Epidermal melanocyte (primary cell): ENCODE results near the gene RABGAP1L.
"Not testable (repeated sequence)": the region's sequence is repeated elsewhere in the genome, so short reads cannot be mapped to it uniquely, and the experiment has no call there.

Experiments
- DNase-seq: peaks from one replicate; pipeline ENCODE4 v3.0.0; 2011; ENCODE audit warnings: low spot score; ENCODE audit not compliant: insufficient read length

RABGAP1L gene

GRCh38 chr1:174289644-174290310 lies 130.5 kb downstream of the RABGAP1L start:
- DNase-seq = no peak

- no peak for DNase-seq
These were observed 131.7 kb downstream of the RABGAP1L start for GRCh38 chr1:174291059-174291458.

- no peak for DNase-seq
These were observed 137.0 kb downstream of the RABGAP1L start for GRCh38 chr1:174296309-174296708.

DNA sequence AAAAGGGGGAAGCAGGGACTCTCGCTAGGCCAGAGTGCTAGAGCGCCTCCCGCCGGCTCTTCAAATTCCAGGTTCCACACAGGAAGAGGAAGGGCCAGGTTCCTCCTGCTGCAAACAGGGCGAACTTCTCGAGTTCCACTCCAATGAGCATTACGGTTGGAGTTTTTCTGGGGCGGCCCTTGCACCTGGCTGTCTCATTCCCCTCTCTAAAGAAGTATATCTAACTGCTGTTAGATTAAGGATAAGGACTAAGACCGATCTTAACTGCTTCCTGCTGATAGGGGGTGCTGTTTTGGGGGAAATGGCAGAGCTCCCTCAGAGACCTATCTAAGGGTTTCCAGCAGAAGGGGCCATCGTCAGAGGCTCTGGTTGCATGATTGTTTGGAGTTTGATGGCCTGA lies 138.0 kb downstream of the RABGAP1L start:
- no peak for DNase-seq

DNA sequence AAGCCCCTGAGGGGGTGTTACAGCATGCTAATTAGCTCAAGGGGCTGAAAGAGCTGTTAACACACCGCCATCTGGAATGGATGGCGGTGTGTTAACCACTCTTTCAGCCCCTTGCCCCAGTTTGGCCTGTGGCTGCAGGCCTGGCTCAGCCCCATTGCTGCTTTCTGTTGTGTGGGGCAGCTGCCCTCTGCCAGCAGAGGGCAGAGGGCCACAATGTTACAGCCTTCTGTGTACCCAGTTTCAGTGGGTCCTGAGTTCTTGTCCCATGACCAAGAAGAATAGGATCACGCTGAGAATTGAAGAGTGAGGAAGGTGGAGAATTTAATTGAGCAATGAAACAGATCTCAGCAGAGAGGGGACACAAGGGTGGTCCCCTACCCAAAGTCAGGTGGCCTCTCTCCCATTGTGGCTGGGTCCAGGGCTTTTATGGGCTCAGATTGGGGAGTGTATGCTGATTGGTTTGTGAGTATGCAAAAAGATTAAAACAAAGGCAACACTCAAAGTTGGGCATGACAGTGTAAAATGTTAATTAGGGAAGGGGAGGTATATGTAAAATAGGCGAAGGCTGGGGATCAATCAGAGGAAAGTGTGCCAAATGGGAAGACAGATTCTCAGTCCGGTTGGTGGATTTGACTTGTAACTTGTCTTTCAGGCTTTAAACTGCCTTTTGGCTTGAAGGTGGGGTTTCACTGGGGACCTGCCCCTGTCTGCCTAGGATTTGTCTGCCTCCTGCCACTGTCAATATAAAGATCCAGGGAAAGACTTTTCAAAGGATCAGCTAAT lies 142.2 kb downstream of the RABGAP1L start:
- DNase-seq = no peak

DNA sequence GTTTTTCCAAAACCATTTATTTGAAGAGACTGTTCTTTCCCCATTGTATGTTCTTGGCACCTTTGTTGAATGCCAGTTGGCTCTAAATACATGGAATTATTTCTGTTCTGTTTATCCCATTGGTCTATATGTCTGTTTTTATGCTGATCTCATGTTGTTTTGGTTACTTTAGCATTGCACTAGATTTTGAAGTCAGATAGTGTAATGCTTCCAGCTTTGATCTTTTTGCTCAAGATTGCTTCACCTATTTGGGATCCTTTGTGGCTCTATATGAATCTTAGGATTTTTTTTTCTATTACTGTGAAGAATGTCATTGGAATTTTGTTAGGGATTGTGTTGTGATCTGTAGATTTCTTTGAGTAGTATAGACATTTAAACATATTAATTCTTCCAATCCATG lies 149.3 kb downstream of the RABGAP1L start:
- no peak for DNase-seq

DNA sequence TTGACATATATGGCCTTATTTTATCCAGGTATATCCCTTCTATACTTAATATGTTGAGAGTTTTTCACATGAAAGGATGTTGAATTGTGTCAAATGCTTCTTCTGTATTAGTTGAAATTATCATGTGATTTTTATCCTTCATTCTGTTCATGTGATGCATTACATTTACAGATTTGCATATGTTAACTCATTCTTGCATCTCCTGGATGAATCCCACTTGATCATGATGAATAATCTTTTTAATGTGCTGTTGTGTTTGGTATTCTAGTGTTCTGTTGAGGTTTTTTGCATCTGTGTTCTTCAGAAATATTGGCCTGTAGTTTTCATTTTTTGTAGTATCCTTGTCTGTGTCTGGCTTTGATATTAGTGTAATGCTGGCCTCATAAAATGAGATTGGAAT lies 150.2 kb downstream of the RABGAP1L start:
- no peak for DNase-seq

GRCh38 chr1:174314433-174314832 lies 155.1 kb downstream of the RABGAP1L start:
- no peak for DNase-seq

DNA sequence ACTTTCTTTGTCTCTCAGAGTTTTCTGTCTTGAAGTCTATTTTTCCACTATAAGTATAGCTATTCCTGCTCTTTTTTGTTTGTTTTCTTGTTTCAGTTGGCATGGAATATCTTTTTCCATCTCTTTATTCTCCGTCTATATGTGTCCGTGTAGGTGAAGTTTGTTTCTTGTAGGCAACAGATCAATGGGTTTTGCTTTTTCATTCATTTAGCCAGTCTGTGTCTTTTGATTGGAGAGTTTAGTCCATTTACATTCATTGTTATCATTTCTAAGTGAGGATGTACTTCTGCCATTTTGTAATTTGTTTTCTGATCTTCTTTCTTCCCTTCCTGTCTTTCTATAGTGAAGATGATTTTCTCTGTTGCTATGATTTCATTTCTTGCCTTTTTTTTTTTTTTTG lies 155.9 kb downstream of the RABGAP1L start:
- DNase-seq = no peak

DNA sequence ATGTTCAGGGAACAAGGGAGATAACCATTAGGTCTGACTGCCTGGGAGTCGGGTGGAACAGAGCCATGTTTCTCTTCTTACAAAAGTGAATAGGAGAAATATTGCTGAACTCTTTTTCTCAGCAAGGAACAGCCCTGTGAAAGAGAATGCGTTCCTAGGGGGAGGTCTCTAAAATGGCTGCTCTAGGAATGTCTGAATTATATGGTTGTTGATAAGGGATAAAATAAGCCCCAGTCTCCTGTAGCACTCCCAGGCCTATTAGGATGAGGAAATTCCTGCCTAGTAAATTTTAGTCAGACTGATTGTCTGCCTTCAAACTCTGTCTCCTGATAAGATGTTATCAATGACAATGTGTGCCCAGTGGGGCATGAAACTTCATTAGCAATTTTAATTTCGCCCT lies 161.6 kb downstream of the RABGAP1L start:
- DNase-seq = not testable (repeated sequence)

DNA sequence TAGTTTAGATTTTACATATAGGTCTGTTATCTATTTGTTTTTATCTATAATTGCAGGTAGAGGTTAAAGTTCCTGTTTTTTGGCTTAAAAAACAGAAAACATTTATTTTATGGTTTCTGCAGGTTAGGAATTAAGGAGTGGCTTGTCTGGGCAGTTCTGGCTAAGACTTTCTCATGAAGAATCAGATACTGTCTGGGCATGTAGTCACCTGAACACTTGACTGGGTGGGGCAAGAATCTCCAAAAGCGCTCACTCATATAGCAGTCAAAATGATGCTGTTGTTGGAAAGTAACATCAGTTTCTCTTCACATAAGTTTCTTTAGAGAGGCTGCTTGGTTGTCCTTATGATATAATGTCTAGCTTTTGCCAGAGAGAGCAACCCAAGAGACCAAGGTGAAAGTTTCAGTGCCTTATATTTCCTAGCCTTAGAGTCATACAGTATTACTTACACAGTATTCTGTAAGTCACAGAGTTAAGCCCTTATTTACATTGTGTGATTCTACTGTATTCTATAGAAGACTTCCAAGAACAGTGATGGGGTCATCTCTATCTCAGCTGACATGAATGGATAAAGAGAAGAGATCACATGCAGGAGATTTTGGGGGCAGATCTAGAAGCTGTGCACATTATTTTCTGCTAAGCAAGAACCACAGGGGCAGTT lies 163.0 kb downstream of the RABGAP1L start:
- DNase-seq = no peak

GRCh38 chr1:174324493-174324892 lies 165.2 kb downstream of the RABGAP1L start:
- no peak for DNase-seq

GRCh38 chr1:174324939-174325338 lies 165.6 kb downstream of the RABGAP1L start:
- DNase-seq = no peak

DNA sequence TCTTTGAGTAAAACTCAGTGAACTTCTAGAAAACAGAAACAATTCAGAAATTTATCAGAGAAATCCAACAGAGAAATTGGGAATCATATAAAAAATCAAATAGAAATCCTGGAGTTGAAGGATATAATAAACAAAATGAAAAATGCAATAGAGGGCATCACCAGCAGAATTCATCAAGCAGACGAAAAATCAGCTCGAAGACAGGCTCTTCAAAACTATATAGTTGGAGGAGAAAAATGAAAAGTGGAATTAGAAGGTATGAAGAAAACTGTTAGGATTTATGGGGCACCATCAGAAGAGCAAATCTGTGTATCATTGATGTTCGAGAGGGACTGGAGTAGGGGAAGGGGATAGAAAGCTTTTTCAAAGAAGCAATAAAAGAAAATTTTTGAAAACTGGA lies 167.0 kb downstream of the RABGAP1L start:
- DNase-seq = no peak

GRCh38 chr1:174333437-174333836 lies 174.1 kb downstream of the RABGAP1L start:
- DNase-seq = no peak

DNA sequence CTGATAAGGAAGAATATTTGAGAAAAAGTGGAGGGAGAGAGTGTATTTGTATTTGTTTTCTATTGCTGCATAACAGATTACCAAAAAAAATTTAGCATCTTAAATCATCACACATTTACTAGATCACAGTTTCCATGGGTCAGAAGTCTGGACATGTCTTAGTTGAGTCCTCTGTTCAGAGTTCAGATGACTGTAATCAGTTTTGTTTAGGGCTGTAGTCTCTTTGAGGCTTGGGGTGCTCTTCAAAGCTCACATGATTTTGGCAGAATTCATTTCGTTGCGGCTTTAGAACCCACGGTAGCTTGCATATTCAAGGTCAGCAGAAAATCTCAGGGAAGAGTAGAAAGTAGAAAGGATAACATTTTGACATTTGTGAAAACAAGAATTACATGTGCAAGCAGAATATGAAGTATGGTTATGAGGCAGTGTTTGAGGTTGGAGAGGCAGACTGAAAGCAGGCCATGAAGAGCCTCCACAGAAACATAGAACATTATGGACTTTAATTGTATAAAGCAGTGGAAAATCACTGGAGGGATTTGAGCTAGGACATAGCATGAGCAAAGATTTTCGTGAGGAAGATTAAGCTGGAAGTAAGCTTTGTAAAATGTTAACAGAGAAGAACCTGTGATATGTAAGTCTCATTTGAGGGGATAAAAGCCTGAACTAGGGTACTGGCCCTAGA lies 177.8 kb downstream of the RABGAP1L start:
- no peak for DNase-seq

- not testable (repeated sequence) for DNase-seq
These were observed 181.1 kb downstream of the RABGAP1L start for GRCh38 chr1:174340404-174340803.

DNA sequence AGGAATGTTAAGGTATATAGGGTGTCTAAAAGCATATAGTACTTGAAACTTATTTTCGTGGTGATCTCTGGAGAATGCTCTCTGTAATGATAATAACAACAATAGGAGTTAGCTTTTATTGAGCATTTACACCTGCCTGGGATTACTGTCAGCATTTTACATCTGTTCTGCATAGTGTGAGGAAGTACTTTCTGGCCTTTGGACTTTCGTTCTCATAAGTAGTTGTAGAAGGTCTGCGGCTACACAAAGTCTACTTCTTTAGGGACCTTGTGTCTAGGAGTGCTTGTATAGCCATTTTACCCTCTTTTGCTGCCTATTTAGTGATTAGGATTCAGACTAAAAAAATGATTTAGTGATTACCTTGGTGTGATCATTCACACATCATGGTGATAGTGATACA lies 184.8 kb downstream of the RABGAP1L start:
- no peak for DNase-seq

GRCh38 chr1:174352117-174352516 lies 192.8 kb downstream of the RABGAP1L start:
- DNase-seq = no peak

DNA sequence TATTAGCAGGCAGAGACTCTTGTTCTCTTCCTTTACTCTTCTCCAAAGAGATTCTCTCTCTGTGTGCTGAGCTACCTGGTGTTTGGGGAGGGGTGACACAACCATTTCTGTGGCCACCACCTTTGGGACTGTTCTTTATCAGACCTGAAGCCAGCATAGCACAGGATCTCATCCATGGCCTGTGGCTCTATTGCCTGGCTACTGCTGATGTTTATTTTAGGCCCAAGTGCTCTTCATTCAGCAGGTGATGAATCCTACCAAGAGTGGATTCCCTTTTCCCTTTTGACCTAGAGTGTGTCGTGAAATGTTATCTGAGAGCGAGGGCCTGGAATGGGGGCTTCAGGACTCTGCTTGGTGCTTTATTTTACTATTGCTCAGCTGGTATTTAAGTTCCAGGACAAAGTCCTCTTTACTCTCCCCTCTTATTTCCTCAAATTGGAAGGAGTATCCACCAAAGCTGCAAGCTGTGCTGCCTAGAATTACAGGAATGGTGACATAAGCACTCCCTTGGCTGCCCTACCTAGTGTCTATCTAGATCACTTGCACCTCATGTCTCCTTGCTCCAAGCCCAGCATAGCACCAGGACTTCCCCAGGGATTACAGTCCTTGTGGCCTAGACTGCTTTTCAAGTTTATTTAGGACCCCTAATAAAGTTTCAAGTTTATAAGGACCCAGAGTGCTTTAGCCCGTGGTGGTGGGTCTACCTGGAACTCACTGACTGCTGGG lies 193.7 kb downstream of the RABGAP1L start:
- DNase-seq = no peak

GRCh38 chr1:174358344-174358743 lies 199.0 kb downstream of the RABGAP1L start:
- no peak for DNase-seq
